ENCODE data around the gene TMEM53.

The TMEM53 gene

GRCh38 chr1:44603718-44604117 lies 70.6 kb downstream of the TMEM53 start:
- H3K79me2 ChIP-seq (ENCODE audit: insufficient read depth, low read length) = no peaks in the 10 kb centered on the region
- no peak overlapping the region for H3K4me3 ChIP-seq (ENCODE audit: insufficient read depth, low read length, poor library complexity, severe bottlenecking)
- H3K4me2 ChIP-seq (ENCODE audit: low read depth, low read length, poor library complexity, severe bottlenecking) = no peak overlapping the region
- H3K27me3 ChIP-seq (ENCODE audit: low read length) = no peaks in the 10 kb centered on the region
- H3K27ac ChIP-seq (ENCODE audit: low read depth, low read length) = no peak overlapping the region
- H2AFZ ChIP-seq (ENCODE audit: low read depth, low read length, severe bottlenecking) = no peak overlapping the region
- H3K9ac ChIP-seq (ENCODE audit: low read length) = no peak overlapping the region
- H4K20me1 ChIP-seq (ENCODE audit: low read depth, low read length) = no peaks in the 10 kb centered on the region
- H3K9me3 ChIP-seq (ENCODE audit: insufficient read depth, low read length) = no peaks in the 10 kb centered on the region
- no peaks in the 10 kb centered on the region for H3F3A ChIP-seq (ENCODE audit: insufficient read depth)
- no peak for TF ChIP-seq CTCF (IDR thresholded peaks at IDR 0.05; ENCODE audit: insufficient read depth, low read length, poor library complexity, severe bottlenecking)
- no peak for TF ChIP-seq EZH2phosphoT487 (conservative IDR thresholded peaks at IDR 0.05; ENCODE audit: low read length)
- H3K9me2 ChIP-seq (replicated peaks; ENCODE audit: insufficient read depth, low read length) = no peaks in the 10 kb centered on the region
- no peaks in the 10 kb centered on the region for H3K36me3 ChIP-seq (ENCODE audit: low read length)

Data from SU-DHL-6 (cell line).